DMS114 treated with DMSO at 0.1 percent for 48 hours (cell line): ENCODE results near the gene GRID1.

Source experiments
- DNase-seq: peaks from one replicate; lab custom pipeline; 2025; ENCODE audit not compliant: unreplicated experiment; lab: John Stamatoyannopoulos, UW

Gene GRID1

DNA sequence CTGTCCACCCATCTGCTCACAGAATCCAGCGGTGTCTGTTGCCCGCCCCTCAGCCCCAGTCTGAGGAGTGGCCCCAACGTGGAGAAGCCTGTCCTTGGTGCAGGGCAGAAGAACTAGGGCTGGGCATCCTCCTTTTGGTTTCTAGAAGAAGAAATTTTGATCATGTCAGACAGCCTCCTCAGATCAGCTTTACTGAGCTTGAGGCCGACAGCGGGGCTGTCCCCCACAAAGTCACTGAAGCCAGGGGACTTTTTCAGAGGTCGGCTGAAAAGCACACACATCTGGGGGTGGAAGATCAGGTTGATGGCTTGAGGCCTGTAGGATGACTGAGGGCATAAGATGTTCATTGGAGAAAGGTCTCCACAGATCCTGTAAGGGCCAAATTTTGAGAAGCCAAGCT, 767.9 kb downstream of the GRID1 start:
- DNase-seq, result no peak

DNA sequence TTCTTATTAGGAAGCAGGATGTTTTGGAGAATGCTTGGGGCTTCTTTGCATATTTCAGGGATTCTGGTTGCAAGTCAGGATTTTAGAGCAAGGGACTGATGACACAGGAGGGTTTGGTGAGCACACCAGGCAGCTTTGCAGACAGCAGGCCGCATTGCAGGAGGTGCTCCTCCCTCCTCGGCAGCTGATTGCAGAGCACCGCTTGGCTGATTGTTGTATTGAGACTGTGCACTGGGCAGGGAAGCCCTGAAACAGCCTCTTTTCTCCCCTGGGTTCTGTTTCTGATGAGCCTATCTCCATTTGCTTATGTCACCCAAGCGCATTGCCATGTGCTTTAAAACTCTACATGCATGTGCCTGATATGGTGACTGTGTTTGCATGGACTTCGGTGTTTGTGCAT, 769.6 kb downstream of the GRID1 start:
- DNase-seq, result no peak

DNA sequence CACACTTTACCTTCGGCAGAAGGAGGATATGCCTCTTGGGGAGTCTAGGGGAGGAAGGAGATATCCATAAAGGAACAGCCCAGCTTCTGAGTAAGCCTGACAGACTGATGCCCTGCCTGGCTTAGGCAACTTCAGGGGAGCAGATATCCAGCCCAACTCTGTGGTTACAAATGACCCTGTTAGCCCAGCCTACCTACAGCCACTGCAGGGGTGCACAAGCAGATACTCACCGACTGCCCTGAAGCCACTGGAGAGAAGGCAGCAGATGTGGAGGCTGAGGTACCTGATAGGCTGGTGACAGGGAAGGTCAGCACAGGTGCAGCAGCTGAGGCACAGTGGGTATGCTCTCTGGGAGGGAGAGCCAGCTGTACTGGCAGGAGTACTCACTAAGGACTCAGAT, 770.2 kb downstream of the GRID1 start:
- no peak for DNase-seq

DNA sequence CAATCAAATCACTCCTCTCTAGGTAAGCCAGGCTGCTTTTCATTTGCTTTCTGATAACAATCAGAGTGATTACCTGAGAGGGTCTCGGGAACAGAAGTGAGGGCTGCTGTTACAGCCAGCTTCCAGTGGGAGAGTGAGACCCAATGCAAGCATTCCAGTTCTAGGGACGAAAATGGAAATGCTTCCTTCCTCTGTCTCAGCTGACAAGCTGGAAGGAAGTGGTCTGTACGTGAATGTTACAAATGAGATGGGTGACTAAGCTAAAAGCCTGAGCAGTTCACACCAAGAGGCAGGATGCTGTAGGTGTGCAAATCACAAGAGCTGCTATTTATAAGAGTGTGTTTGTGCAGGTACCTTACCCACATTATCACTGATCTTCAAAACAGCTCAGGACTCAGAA, 772.4 kb downstream of the GRID1 start:
- no peak for DNase-seq

DNA sequence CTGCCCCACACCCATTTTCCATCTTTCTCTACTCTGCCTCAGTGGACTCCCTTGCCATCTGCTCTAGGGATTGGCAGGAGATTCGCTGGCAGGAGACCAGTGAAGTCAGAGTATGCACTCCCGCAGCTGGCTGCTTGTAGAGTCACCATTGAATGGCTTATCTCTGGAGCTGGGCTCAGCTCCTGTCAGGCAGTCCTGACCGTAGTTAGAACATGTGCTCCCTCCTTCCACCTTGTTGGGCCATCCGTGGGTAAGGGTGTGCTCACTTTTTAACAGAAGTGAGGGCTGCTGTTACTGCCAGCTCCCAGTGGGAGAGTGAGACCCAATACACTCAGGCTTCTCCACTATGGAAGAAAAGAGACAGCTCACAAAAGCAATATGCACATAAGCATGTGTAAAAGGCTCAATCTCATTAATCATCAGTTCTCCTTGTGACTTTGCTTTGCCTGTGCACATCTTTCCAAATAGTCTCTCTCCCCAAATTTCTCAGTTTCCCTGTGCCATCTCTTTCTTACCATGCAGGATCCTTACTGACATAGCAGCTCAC, 773.3 kb downstream of the GRID1 start:
- no peak for DNase-seq

DNA sequence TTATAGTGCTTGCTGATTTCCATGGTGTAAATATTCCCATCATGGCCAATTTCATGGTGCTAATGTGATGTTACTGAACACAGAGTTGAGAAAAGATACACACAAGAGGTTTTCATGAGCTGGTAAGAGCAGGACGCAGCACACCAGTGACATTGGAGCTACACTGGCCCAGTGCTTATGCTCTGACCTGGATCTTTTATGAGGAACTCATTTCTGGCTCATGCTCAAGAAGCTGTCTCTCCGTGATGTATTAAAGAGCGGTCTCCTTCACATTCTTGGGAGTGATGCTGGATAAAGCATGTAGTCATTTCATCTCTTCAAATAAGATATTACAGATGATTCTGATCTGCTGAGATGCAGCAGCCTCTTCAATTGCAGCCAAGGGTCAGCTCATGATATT, 785.2 kb downstream of the GRID1 start:
- no peak for DNase-seq

DNA sequence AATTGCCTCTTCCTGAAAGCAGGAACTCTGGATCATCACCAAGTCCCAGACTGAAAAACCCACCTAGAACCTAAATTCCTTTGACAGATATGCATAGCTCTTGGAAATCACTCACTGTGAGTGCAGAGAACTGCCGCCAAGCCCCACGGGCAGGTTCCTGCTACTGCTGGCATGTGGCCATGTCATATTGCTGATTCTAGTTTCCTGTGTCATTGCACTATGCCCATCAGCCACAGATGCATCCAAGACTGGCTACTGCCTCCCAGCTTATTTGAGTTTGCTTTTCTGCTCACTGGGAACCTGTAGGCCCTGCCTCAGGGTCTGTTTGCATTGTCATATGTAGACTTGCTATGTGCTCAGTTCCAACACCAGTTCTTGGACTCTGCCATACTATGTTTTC, 786.0 kb downstream of the GRID1 start:
- DNase-seq, result no peak

DNA sequence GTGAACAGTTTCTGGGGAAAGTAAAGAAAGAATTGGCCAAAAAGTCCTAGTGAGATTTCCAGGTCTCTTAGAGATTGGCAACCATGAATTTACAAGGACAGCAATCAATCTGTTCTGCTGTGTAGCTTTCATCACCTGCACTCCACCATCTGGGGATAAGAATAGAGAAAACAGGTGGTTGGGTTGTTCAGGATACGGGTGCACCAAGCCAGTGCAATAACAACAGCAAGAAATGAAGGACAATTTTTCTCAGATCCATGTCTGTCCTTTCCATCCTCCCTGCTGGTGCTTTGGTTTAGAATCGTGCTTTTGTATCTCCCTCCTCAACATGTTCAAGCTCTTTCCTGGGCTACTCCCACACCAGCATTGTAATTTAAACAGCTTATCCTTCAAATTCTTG, 787.7 kb downstream of the GRID1 start:
- no peak for DNase-seq

DNA sequence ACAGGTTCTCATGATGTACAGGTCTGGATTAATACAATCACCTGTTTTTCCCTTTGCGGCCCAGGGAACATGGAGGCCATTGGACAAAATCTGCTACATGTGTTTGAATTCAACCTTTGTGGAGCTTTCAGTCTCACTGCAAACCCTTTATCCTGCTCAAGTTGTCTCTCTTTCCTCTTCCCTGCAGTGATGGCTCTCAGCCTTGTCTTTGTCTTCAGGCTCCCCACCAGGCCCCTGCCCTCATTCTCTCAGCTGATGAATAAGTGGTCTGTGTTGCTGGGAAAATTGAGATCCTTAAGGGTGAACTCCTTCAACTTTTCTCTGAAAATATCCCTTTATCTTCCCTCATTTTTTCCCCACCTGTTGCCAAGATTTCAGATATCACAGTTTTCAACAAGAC, 791.2 kb downstream of the GRID1 start:
- DNase-seq, result no peak

DNA sequence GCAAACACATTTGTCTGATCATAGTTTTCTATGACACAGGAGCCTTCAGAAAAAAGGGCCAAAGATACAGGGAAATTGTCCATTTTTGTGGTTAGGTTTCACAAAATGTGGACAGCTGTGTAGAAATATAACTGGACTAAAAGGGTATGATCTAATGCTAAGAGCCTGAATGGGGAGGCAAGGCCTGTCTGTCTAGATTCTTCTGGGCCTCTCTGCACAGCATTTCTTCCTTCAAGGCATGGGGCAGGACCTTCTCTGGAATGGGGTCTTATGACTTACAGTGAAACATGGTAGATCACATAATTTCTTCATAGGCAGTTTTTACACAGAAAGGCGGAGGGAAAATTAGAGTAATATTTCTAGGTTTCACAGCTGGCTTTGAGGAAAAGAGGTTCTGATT, 795.7 kb downstream of the GRID1 start:
- DNase-seq, result no peak

DNA sequence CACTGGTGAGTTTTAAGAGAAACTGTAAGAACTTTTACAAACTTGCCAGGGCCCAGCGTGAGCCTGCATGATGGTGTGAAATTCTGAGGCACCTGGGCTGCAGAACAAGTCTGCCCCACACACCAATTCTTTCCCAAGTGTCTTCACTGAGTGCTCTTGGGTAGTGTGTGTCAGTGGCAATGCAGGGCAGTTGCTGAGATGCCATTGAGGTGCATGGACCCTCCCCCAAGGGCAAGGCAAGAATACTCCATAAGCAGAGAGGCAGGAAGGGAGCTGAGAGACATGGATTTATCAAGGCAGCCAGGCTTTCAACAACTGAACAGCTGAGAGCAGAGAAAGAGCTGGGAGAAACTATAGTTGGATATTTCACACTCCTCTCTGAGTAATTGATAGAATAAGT, 801.2 kb downstream of the GRID1 start:
- DNase-seq, result no peak

DNA sequence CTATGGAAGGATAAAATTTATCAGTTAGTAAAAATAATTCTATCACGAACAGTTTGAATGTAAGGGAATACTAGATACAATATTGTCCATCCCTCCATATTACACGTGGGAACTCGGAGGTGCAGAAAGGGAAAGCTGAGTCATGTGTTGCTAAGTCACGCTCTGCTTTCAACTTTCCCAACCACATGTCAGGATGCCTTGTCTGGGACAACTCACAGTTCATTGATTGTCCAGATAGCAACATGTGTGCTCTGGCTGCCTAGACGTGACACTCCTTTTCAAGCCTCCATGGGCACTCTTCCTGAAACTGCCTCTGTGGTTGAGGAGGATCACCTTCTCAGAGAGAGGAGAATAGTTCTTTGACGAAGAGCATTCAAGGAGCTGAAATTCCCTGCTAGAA, 808.1 kb downstream of the GRID1 start:
- DNase-seq, result no peak

DNA sequence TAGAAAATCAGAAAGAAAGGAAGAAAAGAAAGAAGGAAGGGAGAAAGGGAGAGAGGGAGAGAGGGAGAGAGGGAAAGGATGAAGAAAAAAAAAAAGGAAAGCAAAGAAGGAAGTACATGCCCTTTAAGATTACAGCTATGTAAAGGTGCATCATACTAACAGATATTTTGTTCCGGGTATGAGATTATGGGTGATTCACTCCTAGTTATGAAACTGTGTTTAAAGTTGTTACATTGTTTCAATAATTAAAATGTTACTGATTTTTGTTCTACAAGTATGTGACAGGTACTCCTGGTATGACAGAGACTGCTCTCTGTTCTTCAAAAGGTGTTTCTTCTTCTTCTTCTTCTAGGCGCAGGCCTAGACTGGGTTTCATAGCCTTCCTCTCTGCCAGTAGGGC, 808.9 kb downstream of the GRID1 start:
- DNase-seq, result no peak

DNA sequence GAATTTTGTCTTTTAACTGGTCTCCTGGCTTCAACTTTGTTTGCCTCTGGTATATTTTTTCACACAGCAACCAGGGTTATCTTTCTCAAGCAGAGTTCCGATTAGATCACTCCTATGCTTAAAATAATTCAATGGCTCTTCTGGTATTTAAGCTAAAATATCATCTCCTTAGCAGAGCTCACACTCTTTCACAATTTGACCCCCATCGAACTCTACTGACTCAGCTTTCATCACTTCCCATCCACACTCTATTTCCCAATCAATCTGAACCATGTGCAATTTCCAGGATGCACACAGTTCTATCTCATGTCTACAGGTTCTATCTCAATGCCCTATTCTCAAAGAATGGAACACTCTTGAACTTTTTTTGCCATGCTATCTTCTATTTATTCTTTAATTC, 809.5 kb downstream of the GRID1 start:
- no peak for DNase-seq
